IMR-90 (cell line): ENCODE measurements around the gene PRDM12. TPM values are rescaled to one million over a fixed set of nuclear protein-coding genes. Genes with fewer than 3 reads are reported as not detected.

Experiments
- ATAC-seq: fragments of 200-7000 bp; cut with Tn5 transposase; 2 replicates; pipeline ENCODE4 v1.9.1; 2020; ENCODE audit warnings: low read depth, mild to moderate bottlenecking, moderate library complexity
- BruUV-seq: library from RNA; stranded (reverse); fragments of 400-500 nt; replicated peaks from 2 replicates; lab custom pipeline; 2021; lab: Mats Ljungman, UMichigan
- CTCF ChIA-PET: fragments of 300-600 bp; formaldehyde crosslinking; extraction: SDS; loops from one replicate; lab custom pipeline; 2021; ENCODE audit warnings: antibody characterized with exemption; lab: Yijun Ruan, JAX
- POLR2A ChIA-PET: fragments of 300-600 bp; sonication (Branson Sonifier 250); formaldehyde crosslinking; loops from one replicate; lab custom pipeline; 2022; ENCODE audit warnings: antibody characterized with exemption; ENCODE audit not compliant: unreplicated experiment; lab: Charles Lee
- DNase-seq: peaks from one replicate; pipeline ENCODE4 v3.0.0; 2013
- H2AFZ ChIP-seq: replicated peaks from 2 replicates; pipeline ENCODE3; 2013; ENCODE audit warnings: low read length, mild to moderate bottlenecking; ENCODE audit not compliant: poor library complexity
- H2AK5ac ChIP-seq: 2 replicates; pipeline ENCODE4 v1.6.1; 2013; ENCODE audit warnings: low read depth, low read length, inconsistent platforms
- H2AK9ac ChIP-seq: replicated peaks from 2 replicates; pipeline ENCODE3; 2013; ENCODE audit warnings: mild to moderate bottlenecking, low read depth, low read length, moderate library complexity; ENCODE audit not compliant: poor library complexity
- H2BK120ac ChIP-seq: 2 replicates; pipeline ENCODE4 v1.6.1; 2013; ENCODE audit warnings: low read depth, low read length, inconsistent platforms
- H2BK15ac ChIP-seq: 3 replicates; pipeline ENCODE4 v1.6.1; 2013; ENCODE audit warnings: low read depth, low read length, inconsistent platforms
- H2BK20ac ChIP-seq: 2 replicates; pipeline ENCODE4 v1.6.1; 2013; ENCODE audit warnings: low read depth, mild to moderate bottlenecking, inconsistent platforms, low read length, moderate library complexity
- H2BK5ac ChIP-seq: 2 replicates; pipeline ENCODE4 v1.6.1; 2013; ENCODE audit warnings: mild to moderate bottlenecking, low read depth, low read length, inconsistent platforms; ENCODE audit not compliant: poor library complexity, severe bottlenecking
- H3K14ac ChIP-seq: replicated peaks from 2 replicates; pipeline ENCODE4 v1.6.1; 2013; ENCODE audit warnings: low read depth, low read length, inconsistent platforms
- H3K18ac ChIP-seq: 2 replicates; pipeline ENCODE4 v1.6.1; 2013; ENCODE audit warnings: low read depth, low read length, control low read depth
- H3K23ac ChIP-seq: 2 replicates; pipeline ENCODE4 v1.6.1; 2013; ENCODE audit warnings: low read depth, low read length, inconsistent platforms
- H3K27ac ChIP-seq: 2 replicates; pipeline ENCODE4 v1.5.1; 2013; ENCODE audit warnings: mild to moderate bottlenecking, control low read depth, low read length; ENCODE audit not compliant: insufficient read depth
- H3K27me3 ChIP-seq: 2 replicates; pipeline ENCODE4 v1.6.1; 2013; ENCODE audit warnings: low read length; ENCODE audit not compliant: control insufficient read depth, insufficient read depth
- H3K36me3 ChIP-seq: 2 replicates; pipeline ENCODE4 v1.6.1; 2013; ENCODE audit warnings: low read length, mixed read lengths; ENCODE audit not compliant: control insufficient read depth, insufficient read depth
- H3K4ac ChIP-seq: 2 replicates; pipeline ENCODE4 v1.6.1; 2013; ENCODE audit warnings: low read depth, low read length, inconsistent platforms
- H3K4me1 ChIP-seq: 2 replicates; pipeline ENCODE4 v1.6.1; 2013; ENCODE audit warnings: low read length, mixed read lengths; ENCODE audit not compliant: control insufficient read depth, insufficient read depth
- H3K4me2 ChIP-seq: 2 replicates; pipeline ENCODE4 v1.6.1; 2013; ENCODE audit warnings: low read depth, mild to moderate bottlenecking, control low read depth, low read length, moderate library complexity
- H3K4me3 ChIP-seq: 2 replicates; pipeline ENCODE4 v1.5.1; 2013; ENCODE audit warnings: low read depth, mild to moderate bottlenecking, control low read depth, low read length, moderate library complexity; ENCODE audit not compliant: insufficient read depth
- H3K56ac ChIP-seq: 2 replicates; pipeline ENCODE4 v1.6.1; 2013; ENCODE audit warnings: low read length, inconsistent platforms; ENCODE audit not compliant: insufficient read depth; ENCODE audit errors: extremely low read depth
- H3K79me1 ChIP-seq, 2 experiments: 2 replicates each; pipeline ENCODE4 v1.6.1; 2013; ENCODE audit warnings: low read length in 2 of 2, inconsistent platforms in 1 of 2, low read depth in 1 of 2
- H3K9ac ChIP-seq: 2 replicates; pipeline ENCODE4 v1.6.1; 2013; ENCODE audit warnings: low read depth, low read length, control low read depth
- H3K9me1 ChIP-seq: 2 replicates; pipeline ENCODE4 v1.6.1; 2013; ENCODE audit warnings: low read length, inconsistent platforms; ENCODE audit not compliant: insufficient read depth
- H3K9me3 ChIP-seq: 2 replicates; pipeline ENCODE4 v1.6.1; 2013; ENCODE audit warnings: low read length; ENCODE audit not compliant: control insufficient read depth, insufficient read depth
- H4K20me1 ChIP-seq: 2 replicates; pipeline ENCODE4 v1.6.1; 2013; ENCODE audit warnings: low read length, inconsistent platforms; ENCODE audit not compliant: insufficient read depth
- H4K5ac ChIP-seq: 2 replicates; pipeline ENCODE4 v1.6.1; 2013; ENCODE audit warnings: mild to moderate bottlenecking, low read depth, low read length, control low read depth
- H4K8ac ChIP-seq, 2 experiments: 2 replicates each; pipeline ENCODE4 v1.6.1; 2013; ENCODE audit warnings: low read depth in 2 of 2, low read length in 2 of 2, control low read depth in 1 of 2, inconsistent platforms in 1 of 2
- H4K91ac ChIP-seq: 2 replicates; pipeline ENCODE4 v1.6.1; 2013; ENCODE audit warnings: low read depth, low read length, inconsistent platforms; ENCODE audit not compliant: insufficient read depth
- BHLHE40 ChIP-seq: fragments of 150-350 bp; IDR thresholded peaks from 2 replicates; pipeline ENCODE4 v1.6.1; 2016; ENCODE audit warnings: mild to moderate bottlenecking, low read depth, low read length
- CEBPB ChIP-seq: IDR thresholded peaks from 2 replicates; pipeline ENCODE4 v1.6.1; 2012; ENCODE audit warnings: low read depth, low read length, improper control_type of control experiment
- CHD1 ChIP-seq: IDR thresholded peaks from 2 replicates; pipeline ENCODE4 v1.6.1; 2012; ENCODE audit warnings: low read depth, low read length, improper control_type of control experiment
- CTCF ChIP-seq: conservative IDR thresholded peaks from 2 replicates; pipeline ENCODE4 v1.5.1; 2012; ENCODE audit warnings: mild to moderate bottlenecking, low read depth, low read length, improper control_type of control experiment
- ELK1 ChIP-seq: fragments of 150-350 bp; IDR thresholded peaks from 2 replicates; pipeline ENCODE4 v1.6.1; 2016; ENCODE audit warnings: low read depth, mild to moderate bottlenecking, low read length, moderate library complexity, borderline replicate concordance
- FOS ChIP-seq: fragments of 150-350 bp; IDR thresholded peaks from 2 replicates; pipeline ENCODE4 v1.6.1; 2016; ENCODE audit warnings: low read depth, low read length
- MAFK ChIP-seq: IDR thresholded peaks from 2 replicates; pipeline ENCODE4 v1.6.1; 2012; ENCODE audit warnings: low read depth, low read length, improper control_type of control experiment
- MAZ ChIP-seq: IDR thresholded peaks from 2 replicates; pipeline ENCODE4 v1.6.1; 2012; ENCODE audit warnings: low read depth, mild to moderate bottlenecking, low read length, improper control_type of control experiment, moderate library complexity, borderline replicate concordance
- MXI1 ChIP-seq: IDR thresholded peaks from 2 replicates; pipeline ENCODE4 v1.6.1; 2012; ENCODE audit warnings: low read depth, mild to moderate bottlenecking, low read length, moderate library complexity, borderline replicate concordance
- NFE2L2 ChIP-seq: fragments of 150-350 bp; IDR thresholded peaks from 2 replicates; pipeline ENCODE4 v1.6.1; 2016; ENCODE audit warnings: low read depth, mild to moderate bottlenecking, low read length
- POLR2A ChIP-seq: IDR thresholded peaks from 2 replicates; pipeline ENCODE4 v1.6.1; 2012; ENCODE audit warnings: mild to moderate bottlenecking, low read depth, low read length
- RAD21 ChIP-seq: IDR thresholded peaks from 2 replicates; pipeline ENCODE4 v1.6.1; 2012; ENCODE audit warnings: low read length, improper control_type of control experiment
- RCOR1 ChIP-seq: IDR thresholded peaks from 2 replicates; pipeline ENCODE4 v1.6.1; 2012; ENCODE audit warnings: mild to moderate bottlenecking, low read length, improper control_type of control experiment; ENCODE audit not compliant: insufficient replicate concordance
- RFX5 ChIP-seq: IDR thresholded peaks from 2 replicates; pipeline ENCODE4 v1.8.0; 2012; ENCODE audit warnings: low read depth, mild to moderate bottlenecking, low read length, moderate library complexity
- SMC3 ChIP-seq: fragments of 150-350 bp; IDR thresholded peaks from 2 replicates; pipeline ENCODE4 v1.6.1; 2016; ENCODE audit warnings: low read depth, mild to moderate bottlenecking, antibody characterized with exemption, low read length, moderate library complexity
- WGBS, 2 experiments: methylation state at CpG; one replicate each; pipeline versions ENCODE4 v1.1.5 to v1.1.7; 2013; ENCODE audit warnings: missing lambda C conversion rate in 2 of 2; ENCODE audit not compliant: insufficient read length in 1 of 2; ENCODE audit errors: extremely low coverage in 2 of 2; 5-methylcytosine and 5-hydroxymethylcytosine counted together
- dilution Hi-C: fragments of 300-500 bp; cut with HindIII; formaldehyde crosslinking; loops from one replicate; pipeline ENCODE4 v1.14.3; 2018; ENCODE audit warnings: low sequenced_read_pairs; ENCODE audit not compliant: unreplicated experiment
- in situ Hi-C: fragments of 300-500 bp; cut with MboI; formaldehyde crosslinking; loops from 3 replicates; pipeline ENCODE4 v1.14.3; 2019; ENCODE audit warnings: low sequenced_read_pairs, inconsistent platforms, mixed read lengths
- intact Hi-C: fragments of 100-400 bp; cut with micrococcal nuclease; formaldehyde crosslinking; loops from 2 replicates; pipeline ENCODE4 v1.10.0; 2022
- polyA plus RNA-seq, 3 experiments: library from polyadenylated mRNA; depleted of rRNA; stranded (reverse); fragments of >200 nt; gene quantifications; 2 replicates each; pipeline ENCODE4 v1.2.3, GENCODE V29; 2012; ENCODE audit warnings: low replicate concordance in 1 of 3
- total RNA-seq: library from RNA; depleted of rRNA; stranded (reverse); fragments of >200 nt; gene quantifications from 2 replicates; pipeline ENCODE4 v1.2.3, GENCODE V29; 2012

Gene PRDM12
- total and polyA plus RNA-seq, 2 of the 4 experiments (the other 2 are of a cell fraction): not detected

GRCh38 chr9:130634801-130635200 lies 29.6 kb upstream of the PRDM12 start:
- Histone ChIP-seq H3K4me3 (no peak overlapping the region), H3K9ac (no peak overlapping the region), H3K9me1 (peaks cover 4% of the 10 kb centered on the region; the same call in 1 of the 2 replicates), H2AFZ (no peak overlapping the region), H3K23ac (no peak overlapping the region), H3K4me1 (no peaks in the 10 kb centered on the region), H3K56ac (no peak overlapping the region), H3K18ac (no peak overlapping the region), H4K5ac (no peak overlapping the region), H2BK20ac (no peak overlapping the region), H4K91ac (no peak overlapping the region), H3K14ac (no peak overlapping the region), H3K27me3 (no peaks in the 10 kb centered on the region), H3K4me2 (no peak overlapping the region), H3K9me3 (no peaks in the 10 kb centered on the region), H3K4ac (no peak overlapping the region), H2BK120ac (no peak overlapping the region), H4K20me1 (no peaks in the 10 kb centered on the region; the same call in 1 of the 2 replicates), H2AK9ac (no peak overlapping the region), H2BK15ac (no peak overlapping the region), H3K79me1 (no peaks in the 10 kb centered on the region), H3K36me3 (peaks cover 77% of the 10 kb centered on the region), H3K27ac (no peak overlapping the region), H4K8ac (no peak overlapping the region), H2AK5ac (no peak overlapping the region), H2BK5ac (no peak overlapping the region)
- no TSS peak for BruUV-seq
- intact Hi-C loops (no loop called here), dilution Hi-C loops (no loop called here), in situ Hi-C loops (no loop called here)
- ChIA-PET CTCF (no interaction called here), POLR2A (no interaction called here)
- no peak for ATAC-seq
- 100% methylated on average over 2 of the region's 8 CpGs; no CpG with 5 or more reads in 1 of the 2 experiments for WGBS, 2 experiments
- no peak for DNase-seq
- TF ChIP-seq POLR2A: no peak
- no peak for TF ChIP-seq CTCF
- no peak for TF ChIP-seq ELK1
- no peak for TF ChIP-seq MAFK
- TF ChIP-seq CHD1: no peak
- no peak for TF ChIP-seq FOS
- TF ChIP-seq MXI1: no peak
- TF ChIP-seq RAD21: no peak
- TF ChIP-seq NFE2L2: no peak
- TF ChIP-seq RFX5: no peak
- TF ChIP-seq BHLHE40: no peak
- no peak for TF ChIP-seq MAZ
- no peak for TF ChIP-seq SMC3
- no peak for TF ChIP-seq CEBPB
- TF ChIP-seq RCOR1: no peak
